GM11168 (cell line): ENCODE data around the gene TTYH3.

Source experiments
- in situ Hi-C: fragments of 300-500 bp; cut with MboI; formaldehyde crosslinking; loops from one replicate; pipeline ENCODE4 v1.12.0; 2022; ENCODE audit warnings: low sequenced_read_pairs; ENCODE audit not compliant: unreplicated experiment

The TTYH3 gene

GRCh38 chr7:2701424-2701823 is 69.6 kb downstream of the TTYH3 start:
- in situ Hi-C loops: no loop called here

DNA sequence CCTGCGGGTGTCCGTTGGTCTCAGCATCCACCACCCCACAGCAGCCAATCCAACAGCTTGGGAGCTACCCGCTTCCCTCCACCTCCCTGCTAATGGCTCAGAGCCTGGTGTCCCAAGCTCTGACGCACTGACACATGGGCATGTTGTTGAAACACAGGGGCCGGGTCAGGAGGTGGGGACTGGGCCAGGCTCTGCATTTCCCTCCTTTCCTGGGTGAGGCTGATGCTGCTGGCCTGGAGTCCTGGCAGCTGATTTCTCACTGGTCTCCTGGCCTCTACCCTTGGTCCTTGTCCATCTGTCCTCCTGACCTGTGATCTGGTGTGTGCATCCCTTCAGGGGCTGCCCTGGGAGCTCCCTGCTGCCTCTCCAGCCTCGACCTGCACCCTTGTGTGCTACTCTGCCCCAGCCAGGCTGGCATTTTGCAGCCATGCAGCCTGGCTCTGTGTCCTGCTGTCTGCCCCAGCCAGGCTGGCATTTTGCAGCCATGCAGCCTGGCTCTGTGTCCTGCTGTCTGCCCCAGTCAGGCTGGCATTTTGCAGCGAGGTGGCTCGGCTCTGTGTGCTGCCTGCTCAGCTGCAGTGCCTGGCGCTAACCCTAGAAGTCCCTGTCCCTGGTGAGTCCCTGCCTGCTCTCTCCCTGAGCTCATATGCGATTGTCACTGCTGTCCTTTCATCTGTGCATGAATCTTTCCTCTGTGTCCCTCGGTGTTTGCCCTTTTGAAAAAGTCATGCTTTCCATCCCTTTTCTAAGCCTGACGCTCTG is 70.2 kb downstream of the TTYH3 start:
- in situ Hi-C loops: no loop called here

- in situ Hi-C loops: no loop called here
Observed at GRCh38 chr7:2702594-2702957, 70.8 kb downstream of the TTYH3 start.

- in situ Hi-C loops: no loop called here
Observed at GRCh38 chr7:2705371-2706096, 73.7 kb downstream of the TTYH3 start.

DNA sequence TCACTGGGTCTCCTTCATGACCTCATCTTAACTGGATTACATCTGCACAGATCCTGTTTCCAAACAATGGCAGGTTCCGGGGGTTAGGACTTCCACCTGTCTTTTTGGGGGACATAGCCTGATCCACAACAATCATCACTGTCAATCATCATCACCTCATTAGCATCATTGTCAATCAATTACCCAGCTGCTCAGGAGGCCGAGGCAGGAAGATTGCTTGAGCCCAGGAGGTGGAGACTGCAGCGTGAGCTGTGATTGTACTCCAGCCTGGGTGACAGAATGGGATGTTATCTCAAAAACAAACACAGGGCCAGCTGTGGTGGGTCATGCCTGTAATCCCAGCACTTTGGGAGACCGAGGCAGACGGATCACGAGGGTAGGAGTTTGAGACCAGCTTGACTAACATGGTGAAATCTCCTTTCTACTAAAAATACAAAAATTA is 74.9 kb downstream of the TTYH3 start:
- in situ Hi-C loops: no loop called here

DNA sequence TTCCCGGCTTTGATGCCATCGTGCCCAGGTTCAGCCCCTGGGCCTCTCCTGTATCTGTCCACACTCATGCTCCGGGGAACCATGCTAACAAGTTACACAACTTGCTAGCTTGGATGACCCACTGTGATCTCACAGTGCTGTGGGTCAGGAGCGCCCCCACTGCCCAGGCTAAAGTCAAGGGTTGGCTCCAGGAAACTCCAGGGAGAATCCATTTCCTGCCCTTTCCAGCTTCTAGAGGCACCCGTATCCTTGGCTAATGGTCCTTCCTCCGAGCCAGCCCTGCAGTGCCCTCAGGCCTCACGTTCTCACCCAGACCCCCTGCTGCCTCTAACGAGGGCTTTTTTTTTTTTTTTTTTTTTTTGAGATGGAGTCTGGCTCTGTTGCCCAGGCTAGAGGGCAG is 75.7 kb downstream of the TTYH3 start:
- in situ Hi-C loops: no loop called here

DNA sequence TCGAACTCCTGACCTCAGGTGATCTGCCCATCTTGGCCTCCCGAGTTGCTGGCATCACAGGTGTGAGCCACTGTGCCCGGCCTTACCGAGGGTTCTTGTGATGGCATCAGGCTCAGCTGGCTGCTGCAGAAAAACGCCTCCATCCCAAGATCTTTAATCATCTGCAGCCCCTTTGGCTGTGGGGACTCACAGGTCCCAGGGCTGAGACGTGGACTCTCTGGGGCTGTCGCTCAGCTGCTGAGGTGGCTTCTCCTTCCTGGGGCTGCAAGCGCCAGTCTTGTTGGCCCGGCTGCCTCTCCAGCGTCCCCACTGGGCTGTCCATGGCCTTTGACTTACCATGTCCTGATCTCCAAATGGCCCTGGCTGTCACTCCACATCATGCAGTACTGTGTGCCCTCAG is 76.3 kb downstream of the TTYH3 start:
- in situ Hi-C loops: no loop called here

GRCh38 chr7:2708547-2709310 is 76.9 kb downstream of the TTYH3 start:
- in situ Hi-C loops: no loop called here

- in situ Hi-C loops: no loop called here
Observed at GRCh38 chr7:2709553-2710285, 77.9 kb downstream of the TTYH3 start.

GRCh38 chr7:2710286-2710655 is 78.5 kb downstream of the TTYH3 start:
- in situ Hi-C loops: no loop called here

GRCh38 chr7:2710901-2711551 is 79.2 kb downstream of the TTYH3 start:
- in situ Hi-C loops: no loop called here

GRCh38 chr7:2711895-2712675 is 80.3 kb downstream of the TTYH3 start:
- in situ Hi-C loops: no loop called here

DNA sequence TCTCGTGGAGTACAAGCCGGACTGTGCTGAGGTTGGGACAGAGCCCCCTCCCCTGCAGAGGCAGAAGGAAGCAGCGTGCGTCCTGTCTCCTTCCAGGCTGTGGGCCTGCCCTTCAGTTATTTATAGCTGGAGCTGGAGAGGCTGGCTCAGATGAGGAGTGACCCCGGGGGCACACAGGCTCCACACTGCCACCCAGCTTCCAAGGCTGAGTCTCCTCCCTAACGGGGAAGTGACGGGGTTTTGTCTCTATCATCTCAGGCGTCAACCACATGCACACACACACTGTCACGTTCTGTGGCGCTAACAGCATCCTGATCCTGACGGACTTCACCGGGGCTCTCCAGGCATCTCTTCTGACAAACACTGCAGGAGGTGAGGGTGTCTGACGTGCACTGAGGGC is 81.6 kb downstream of the TTYH3 start:
- in situ Hi-C loops: no loop called here

- in situ Hi-C loops: no loop called here
Observed at GRCh38 chr7:2713978-2714377, 82.2 kb downstream of the TTYH3 start.
